Activated CD4-positive, alpha-beta T cell treated with anti-CD3 and anti-CD28 coated beads, Interleukin-2, amount 50 U/mL, for 48 hours (primary cell): Measurements from ENCODE around the gene PEAK1.

Experiments used
- DNase-seq, 2 experiments: peaks; one replicate each; pipeline ENCODE4 v3.0.0-alpha.2; 2020

The PEAK1 gene

DNA sequence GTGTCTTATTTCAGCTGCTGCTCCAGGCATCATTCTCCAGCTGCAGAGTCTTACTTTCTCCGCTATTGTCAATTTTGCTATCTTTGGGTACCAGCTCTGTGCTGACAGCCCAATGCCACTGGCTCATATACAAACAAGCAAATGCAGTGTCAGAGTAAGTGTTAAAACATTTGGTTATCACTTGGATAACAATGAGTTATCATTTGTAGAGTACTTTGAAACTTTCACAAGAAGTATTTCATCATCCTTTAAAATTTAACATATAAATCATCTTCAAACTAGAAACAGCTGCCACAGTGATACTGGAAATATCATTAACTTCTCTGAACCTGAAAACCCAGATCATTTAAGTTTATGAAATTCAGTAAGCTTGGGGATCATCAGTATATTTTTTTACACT lies 362.8 kb downstream of the PEAK1 start:
- DNase-seq, result no peak

DNA sequence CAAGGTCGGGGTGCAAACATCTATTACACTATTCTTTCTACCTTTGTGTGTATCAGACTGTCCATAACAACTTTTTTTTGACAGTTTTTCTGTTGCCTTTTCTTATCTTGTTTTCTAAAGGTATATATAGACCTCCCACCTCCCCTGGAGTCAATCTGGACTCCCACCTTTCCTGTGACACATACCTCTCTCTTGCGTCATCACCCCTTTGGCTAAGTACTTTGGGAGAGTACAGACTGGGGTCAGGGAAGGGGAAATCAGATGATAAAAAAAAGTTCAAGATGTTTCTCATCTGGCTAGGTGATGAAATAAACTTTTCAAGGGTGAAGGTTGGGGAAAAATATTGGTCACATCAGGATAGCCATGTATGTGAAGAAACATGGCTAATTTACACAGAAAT lies 366.2 kb downstream of the PEAK1 start:
- DNase-seq, result no peak

DNA sequence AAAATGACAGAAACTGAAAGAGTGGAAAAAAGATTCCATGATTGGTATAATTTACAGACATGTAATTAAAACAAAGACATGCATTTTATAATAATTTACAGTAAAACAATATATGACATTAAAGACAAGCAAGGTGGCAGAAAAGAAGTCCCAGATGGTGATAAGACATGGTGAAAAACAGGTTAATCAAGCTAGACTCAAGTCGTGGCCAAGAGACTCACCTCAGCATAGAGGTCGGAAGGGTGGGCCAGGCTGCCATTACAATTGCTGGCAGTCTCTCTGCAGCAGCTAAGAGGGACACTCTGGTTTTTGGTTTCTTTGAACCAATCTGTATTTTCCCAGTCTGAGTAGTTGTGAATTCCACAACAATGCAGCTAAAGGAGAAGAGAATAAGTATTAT lies 367.3 kb downstream of the PEAK1 start:
- no peak for DNase-seq
